ENCODE measurements around the gene KDM4C. TPM values are rescaled to one million over a fixed set of nuclear protein-coding genes. Genes with fewer than 3 reads are reported as not detected.

KDM4C gene
- polyA plus RNA-seq, 2 of the 4 experiments (the other 2 are of a cell fraction) = 9.6 to 15.6 TPM

GRCh38 chr9:7186175-7186574, 428.4 kb downstream of the KDM4C start:
- Histone ChIP-seq H3K9me3 (peaks cover 4% of the 10 kb centered on the region; the same call in 1 of the 3 replicates), H3K4me3 (no peak overlapping the region), H3K4me2 (peak overlapping the region; percentile 59; the same call in 2 of the 3 replicates), H3K27ac (peak overlapping the region; percentile 34 to 77; a peak in 4 of 6 replicates), H3K4me1 (peaks cover 14% of the 10 kb centered on the region)
- ChIA-PET POLR2A (no interaction called here), CTCF (interaction anchor here (1.0 to 1.3 kb wide), 3 partner anchors 10 to 51 kb away, joined by 3 to 5 read pairs (median 4); no protein-coding TSS in a partner anchor)
- TF ChIP-seq RAD21 (conservative IDR thresholded peaks at IDR 0.05 in 1 of 2, IDR thresholded peaks at IDR 0.05 in 1 of 2) (peak; percentile 32 to 58; a peak in 4 of 5 replicates), SMC3 (IDR thresholded peaks at IDR 0.05) (peak; percentile 36; the same call in 2 of the 3 replicates), CTCF (IDR thresholded peaks at IDR 0.05) (peak; percentile 49), SREBF2 (IDR thresholded peaks at IDR 0.05) (no peak)
- 10% methylated on average over 1 of the region's 1 CpG for WGBS (ENCODE audit: missing lambda C conversion rate)
- ATAC-seq (peak in 1 of 2 experiments; percentile 71; a peak in 3 of 6 replicates), DNase-seq (ENCODE audit: low read depth in 1 of 2, low spot score in 1 of 2) (peak in 1 of 2 experiments; percentile 57), FAIRE-seq (no peak)

GRCh38 chr9:7192266-7192665, 434.5 kb downstream of the KDM4C start:
- ATAC-seq = no peak
- H3K4me1 ChIP-seq = no peaks in the 10 kb centered on the region
- CTCF ChIA-PET = interaction anchor here (0.6 kb wide), 1 partner anchor 415 kb away, joined by 3 read pairs; no protein-coding TSS in a partner anchor
- no peak for DNase-seq (ENCODE audit: low read depth in 1 of 2, low spot score in 1 of 2)
- TF ChIP-seq MAX (IDR thresholded peaks at IDR 0.05) = no peak
- TF ChIP-seq CBX8 (IDR thresholded peaks at IDR 0.05) = no peak
- TF ChIP-seq USF2 (IDR thresholded peaks at IDR 0.05) = no peak
- TF ChIP-seq ZSCAN20 (CRISPR knock-in tag; IDR thresholded peaks at IDR 0.05) = no peak
- no peak for TF ChIP-seq BHLHE40 (IDR thresholded peaks at IDR 0.05; ENCODE audit: low read depth, low read length)
- no peak for TF ChIP-seq E2F6 (IDR thresholded peaks at IDR 0.05; ENCODE audit: borderline replicate concordance, low read depth)
- TF ChIP-seq SREBF2 (IDR thresholded peaks at IDR 0.05) = no peak
- no peak for TF ChIP-seq REST (IDR thresholded peaks at IDR 0.05)
- no peak for TF ChIP-seq KDM5A (IDR thresholded peaks at IDR 0.05)
- no peak for TF ChIP-seq SMC3 (IDR thresholded peaks at IDR 0.05)
- no peak for TF ChIP-seq NPAS2 (CRISPR knock-in tag; IDR thresholded peaks at IDR 0.05; ENCODE audit: borderline replicate concordance)
- TF ChIP-seq MYC (IDR thresholded peaks at IDR 0.05; ENCODE audit: borderline replicate concordance, low read length) = no peak
- no peak overlapping the region for H3K27ac ChIP-seq
- 49% methylated on average over 4 of the region's 4 CpGs for WGBS (ENCODE audit: missing lambda C conversion rate)
- no peak overlapping the region for H3K4me3 ChIP-seq
- peaks cover 4% of the 10 kb centered on the region; the same call in 1 of the 3 replicates for H3K9me3 ChIP-seq
- FAIRE-seq = no peak
- POLR2A ChIA-PET = no interaction called here
- no peak overlapping the region for H3K4me2 ChIP-seq

- DNase-seq (ENCODE audit: low read depth in 1 of 2, low spot score in 1 of 2) (no peak), FAIRE-seq (no peak), ATAC-seq (no peak)
- no peak overlapping the region for H3K4me2 ChIP-seq
- ChIA-PET POLR2A (no interaction called here), CTCF (interaction anchor here (1.0 to 1.2 kb wide), 3 partner anchors 29 to 74 kb away, joined by 3 read pairs; no protein-coding TSS in a partner anchor)
- H3K27ac ChIP-seq = no peak overlapping the region
- H3K9me3 ChIP-seq = no peaks in the 10 kb centered on the region
- H3K4me1 ChIP-seq = no peaks in the 10 kb centered on the region
- no peak overlapping the region for H3K4me3 ChIP-seq
- 25% methylated on average over 2 of the region's 2 CpGs for WGBS (ENCODE audit: missing lambda C conversion rate)
- no peak for TF ChIP-seq HOXA7 (CRISPR knock-in tag; IDR thresholded peaks at IDR 0.05)
- no peak for TF ChIP-seq MYC (IDR thresholded peaks at IDR 0.05; ENCODE audit: borderline replicate concordance, low read length)
- no peak for TF ChIP-seq PHF8 (IDR thresholded peaks at IDR 0.05; ENCODE audit: borderline replicate concordance, low read depth)
- no peak for TF ChIP-seq HOXB13 (CRISPR knock-in tag; IDR thresholded peaks at IDR 0.05; ENCODE audit: low read depth)
- no peak for TF ChIP-seq GATA3 (IDR thresholded peaks at IDR 0.05; ENCODE audit: borderline replicate concordance)
- no peak for TF ChIP-seq PBX3 (IDR thresholded peaks at IDR 0.05)
Measured at GRCh38 chr9:7195526-7195925, 437.8 kb downstream of the KDM4C start.

Measured in A549 (cell line).